NT2/D1 (cell line): ENCODE data around the gene KIF21A.
"Not testable (repeated sequence)": the region's sequence is repeated elsewhere in the genome, so short reads cannot be mapped to it uniquely, and the experiment has no call there.

Source experiments
- SUZ12 ChIP-seq: IDR thresholded peaks from 2 replicates; pipeline ENCODE4 v1.6.1; 2011; ENCODE audit not compliant: insufficient read length, insufficient read depth; ENCODE audit errors: extremely low read depth
- YY1 ChIP-seq: IDR thresholded peaks from 2 replicates; pipeline ENCODE4 v1.6.1; 2011; ENCODE audit not compliant: insufficient read length, insufficient read depth
- ZNF274 ChIP-seq: IDR thresholded peaks from 2 replicates; pipeline ENCODE4 v1.6.1; 2011; ENCODE audit warnings: mild to moderate bottlenecking, low read depth, low read length

GRCh38 chr12:39295593-39295992 lies 147.3 kb downstream of the KIF21A start:
- not testable (repeated sequence) for TF ChIP-seq SUZ12, ZNF274, YY1
